Ishikawa (cell line): Measurements from ENCODE around the gene TTL.

Source experiments
- CEBPB ChIP-seq: IDR thresholded peaks from 2 replicates; pipeline ENCODE4 v1.6.1; 2012
- CREB1 ChIP-seq: IDR thresholded peaks from 2 replicates; pipeline ENCODE4 v1.6.1; 2012; ENCODE audit warnings: low read depth
- EGR1 ChIP-seq: IDR thresholded peaks from 2 replicates; pipeline ENCODE4 v1.6.1; 2012
- EP300 ChIP-seq: IDR thresholded peaks from 2 replicates; pipeline ENCODE4 v1.6.1; 2012; ENCODE audit warnings: borderline replicate concordance
- FOXM1 ChIP-seq: IDR thresholded peaks from 2 replicates; pipeline ENCODE4 v1.6.1; 2012; ENCODE audit warnings: low read depth, borderline replicate concordance
- MAX ChIP-seq: IDR thresholded peaks from 2 replicates; pipeline ENCODE4 v1.6.1; 2012
- NFIC ChIP-seq: IDR thresholded peaks from 2 replicates; pipeline ENCODE4 v1.6.1; 2012
- RAD21 ChIP-seq: IDR thresholded peaks from 2 replicates; pipeline ENCODE4 v1.6.1; 2012; ENCODE audit warnings: low read depth
- REST ChIP-seq: IDR thresholded peaks from 2 replicates; pipeline ENCODE4 v1.6.1; 2012; ENCODE audit warnings: low read depth, mild to moderate bottlenecking
- TAF1 ChIP-seq: IDR thresholded peaks from 2 replicates; pipeline ENCODE4 v1.6.1; 2012; ENCODE audit warnings: low read depth, mild to moderate bottlenecking
- TCF12 ChIP-seq: IDR thresholded peaks from 2 replicates; pipeline ENCODE4 v1.6.1; 2012; ENCODE audit warnings: low read depth
- TEAD4 ChIP-seq: IDR thresholded peaks from 2 replicates; pipeline ENCODE4 v1.6.1; 2012
- USF1 ChIP-seq: IDR thresholded peaks from 2 replicates; pipeline ENCODE4 v1.6.1; 2012
- YY1 ChIP-seq: IDR thresholded peaks from 2 replicates; pipeline ENCODE4 v1.6.1; 2012; ENCODE audit warnings: low read depth
- ZBTB7A ChIP-seq: IDR thresholded peaks from 2 replicates; pipeline ENCODE4 v1.6.1; 2012; ENCODE audit warnings: low read depth

Gene TTL

GRCh38 chr2:112542984-112543661 is 61.2 kb downstream of the TTL start:
- TF ChIP-seq EGR1 (no peak), RAD21 (no peak), FOXM1 (no peak)

- TF ChIP-seq CEBPB (peak; percentile 84), YY1 (no peak), CREB1 (no peak), EP300 (no peak), TEAD4 (no peak), USF1 (no peak), MAX (0 out of 2 replicates have a peak, but pooled peaks have one; percentile 16), TCF12 (0 out of 2 replicates have a peak, but pooled peaks have one; percentile 20), EGR1 (no peak), TAF1 (no peak), REST (no peak), NFIC (peak; percentile 58)
Observed at GRCh38 chr2:112547333-112547732, 65.4 kb downstream of the TTL start.

- TF ChIP-seq CEBPB (no peak), TCF12 (no peak), USF1 (no peak), FOXM1 (no peak), TEAD4 (no peak), EP300 (no peak), MAX (no peak), REST (no peak), YY1 (no peak), TAF1 (no peak), RAD21 (no peak)
Observed at GRCh38 chr2:112548980-112549379, 67.0 kb downstream of the TTL start.

- TF ChIP-seq REST (no peak), EGR1 (no peak), CREB1 (no peak), YY1 (no peak), RAD21 (no peak), TAF1 (no peak), EP300 (no peak), FOXM1 (no peak), TCF12 (no peak), TEAD4 (no peak), MAX (no peak), NFIC (no peak), ZBTB7A (no peak), USF1 (no peak), CEBPB (no peak)
Observed at GRCh38 chr2:112566104-112566503, 84.1 kb downstream of the TTL start.
